B cell (primary cell): ENCODE results near the gene RNGTT. TPM values are rescaled to one million over a fixed set of nuclear protein-coding genes. Genes with fewer than 3 reads are reported as not detected.

ENCODE experiments used
- ATAC-seq: fragments of 200-7000 bp; cut with Tn5 transposase; one replicate; pipeline ENCODE4 v1.10.0; 2021; ENCODE audit warnings: low read depth, mild to moderate bottlenecking, moderate number of reproducible peaks, moderate library complexity
- CTCF ChIA-PET: fragments of 350-600 bp; sonication (Branson Sonifier 250); formaldehyde crosslinking; loops from one replicate; lab custom pipeline; 2021; ENCODE audit warnings: antibody characterized with exemption, inconsistent platforms; lab: Charles Lee
- POLR2A ChIA-PET: fragments of 350-600 bp; sonication (Branson Sonifier 250); formaldehyde crosslinking; loops from one replicate; lab custom pipeline; 2021; ENCODE audit warnings: antibody characterized with exemption; lab: Charles Lee
- DNase-seq: peaks from one replicate; pipeline ENCODE4 v3.0.0; 2013
- H2AFZ ChIP-seq: 2 replicates; pipeline ENCODE4 v1.6.1; 2012; ENCODE audit warnings: mild to moderate bottlenecking, low read depth, low read length; ENCODE audit not compliant: insufficient read depth, poor library complexity, severe bottlenecking
- H3K27ac ChIP-seq, 2 donors: 1 replicate in 1 of 2; 2 replicates in 1 of 2; pipeline ENCODE4 v1.5.1; 2012 to 2013; ENCODE audit warnings: low read length in 2 of 2, mild to moderate bottlenecking in 2 of 2, moderate library complexity in 1 of 2
- H3K27me3 ChIP-seq, 4 experiments: fragments of 200-600 bp in 1 of 4; sonication (generic) in 1 of 4; replicated peaks in 1 of 4; 1 replicate in 2 of 4; 2 replicates in 2 of 4; pipeline versions ENCODE4 v1.6.1 to v1.7.0; 2013 to 2016; ENCODE audit warnings: low read length in 3 of 4, mild to moderate bottlenecking in 2 of 4, mixed read lengths in 1 of 4, moderate library complexity in 1 of 4; ENCODE audit not compliant: insufficient read depth in 4 of 4, control insufficient read depth in 3 of 4; ENCODE audit errors: control extremely low read depth in 1 of 4
- H3K36me3 ChIP-seq, 2 experiments: replicated peaks in 1 of 2; 1 replicate in 1 of 2; 2 replicates in 1 of 2; pipeline versions ENCODE4 v1.6.1 to v1.7.1; 2013; ENCODE audit warnings: low read length in 1 of 2; ENCODE audit not compliant: insufficient read depth in 2 of 2, control insufficient read depth in 1 of 2; ENCODE audit errors: control extremely low read depth in 1 of 2, extremely low read depth in 1 of 2
- H3K4me1 ChIP-seq, 2 donors: fragments of 200-600 bp in 1 of 2; sonication (generic) in 1 of 2; 1 replicate in 1 of 2; 2 replicates in 1 of 2; pipeline versions ENCODE4 v1.5.1 to v1.6.1; 2013 to 2017; ENCODE audit warnings: low read length in 2 of 2; ENCODE audit not compliant: control insufficient read depth in 2 of 2, insufficient read depth in 2 of 2
- H3K4me2 ChIP-seq: replicated peaks from 2 replicates; pipeline ENCODE3; 2012; ENCODE audit warnings: mild to moderate bottlenecking, low read depth, low read length; ENCODE audit not compliant: poor library complexity, severe bottlenecking
- H3K4me3 ChIP-seq, 5 experiments: fragments of 200-600 bp in 1 of 5; sonication (generic) in 1 of 5; 1 replicate in 3 of 5; 2 replicates in 2 of 5; pipeline versions ENCODE4 v1.5.1 to v1.7.0; 2011 to 2016; ENCODE audit warnings: low read length in 4 of 5, mild to moderate bottlenecking in 4 of 5, low read depth in 2 of 5, control low read depth in 1 of 5, moderate library complexity in 1 of 5; ENCODE audit not compliant: insufficient read depth in 1 of 5; ENCODE audit errors: control extremely low read depth in 1 of 5, extremely low read depth in 1 of 5
- H3K79me2 ChIP-seq: fragments of 200-600 bp; sonication (generic); one replicate; pipeline ENCODE4 v1.6.0; 2016; ENCODE audit warnings: low read length; ENCODE audit not compliant: control insufficient read depth, insufficient read depth
- H3K9ac ChIP-seq: fragments of 200-600 bp; sonication (generic); 2 replicates; pipeline ENCODE4 v1.6.1; 2017; ENCODE audit warnings: mild to moderate bottlenecking, low read length, moderate library complexity
- H3K9me3 ChIP-seq, 3 donors: one replicate each; pipeline versions ENCODE4 v1.6.1 to v1.7.1; 2013; ENCODE audit warnings: low read length in 2 of 3; ENCODE audit not compliant: control insufficient read depth in 2 of 3, insufficient read depth in 1 of 3; ENCODE audit errors: control extremely low read depth in 1 of 3
- H4K20me1 ChIP-seq: 2 replicates; pipeline ENCODE4 v1.6.0; 2012; ENCODE audit warnings: mild to moderate bottlenecking, low read length; ENCODE audit not compliant: insufficient read depth, control insufficient read depth, poor library complexity, severe bottlenecking
- H3K27ac Mint-ChIP-seq: one replicate; pipeline ENCODE4 v1.8.0; 2021; ENCODE audit warnings: mixed read lengths
- H3K27me3 Mint-ChIP-seq: one replicate; pipeline ENCODE4 v1.8.0; 2021; ENCODE audit warnings: mixed read lengths
- H3K4me1 Mint-ChIP-seq: one replicate; pipeline ENCODE4 v1.8.0; 2021; ENCODE audit warnings: mixed read lengths
- H3K4me3 Mint-ChIP-seq: one replicate; pipeline ENCODE4 v1.8.0; 2021; ENCODE audit warnings: mixed read lengths
- H3K9me3 Mint-ChIP-seq: one replicate; pipeline ENCODE4 v1.8.0; 2022; ENCODE audit warnings: mixed read lengths; ENCODE audit not compliant: insufficient read depth
- EZH2 ChIP-seq: IDR thresholded peaks from 2 replicates; pipeline ENCODE4 v1.6.1; 2012; ENCODE audit warnings: borderline replicate concordance, low read depth, mild to moderate bottlenecking, moderate library complexity, low read length; ENCODE audit not compliant: insufficient read depth, poor library complexity, severe bottlenecking
- WGBS: methylation state at CpG from one replicate; pipeline ENCODE4 v1.1.5; 2013; ENCODE audit warnings: missing lambda C conversion rate; ENCODE audit not compliant: insufficient coverage; 5-methylcytosine and 5-hydroxymethylcytosine counted together
- intact Hi-C: fragments of 100-400 bp; cut with micrococcal nuclease; formaldehyde crosslinking; loops from one replicate; pipeline ENCODE4 v1.10.0; 2022
- polyA plus RNA-seq: library from polyadenylated mRNA; depleted of rRNA; stranded (reverse); fragments of >200 nt; gene quantifications from 2 replicates; pipeline ENCODE4 v1.2.3, GENCODE V29; 2012
- total RNA-seq, 2 donors: library from RNA; stranded (reverse); fragments of 120-200 nt in 1 of 2; gene quantifications; 1 replicate in 1 of 2; 2 replicates in 1 of 2; pipeline versions ENCODE4 v1.2.3 to v1.2.4, GENCODE V29; 2013 to 2022
- TF ChIP-seq, protein P1 (sequence below): fragments of 200-600 bp; IDR thresholded peaks from one replicate; pipeline ENCODE4 v1.8.0; 2022; ENCODE audit warnings: antibody characterized with exemption, mild to moderate bottlenecking

The RNGTT gene
- total and polyA plus RNA-seq, 2 donors (not counting 1 experiment from before 2014, with no cell fraction given), result 10.8 to 29.1 TPM

DNA sequence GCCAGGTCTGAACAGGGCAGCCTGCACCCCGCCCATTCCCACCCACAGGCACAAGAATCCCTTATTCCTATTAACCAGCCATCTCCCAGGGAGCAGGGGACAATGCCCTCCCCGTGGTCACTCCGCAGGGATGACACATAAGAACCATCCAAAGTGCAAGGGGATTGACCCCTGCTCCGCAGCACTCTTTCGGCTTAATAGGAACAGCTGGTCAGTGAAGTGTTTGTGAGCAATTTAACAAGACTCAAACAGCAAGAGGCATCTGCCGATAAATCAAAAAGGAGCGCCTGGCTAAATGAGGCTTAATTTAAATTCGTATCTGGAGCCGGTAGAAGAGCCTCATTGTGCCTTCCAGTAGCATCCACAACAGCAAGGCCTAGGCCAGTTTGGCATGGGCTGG, 389.4 kb downstream of the RNGTT start:
- H3K27ac Mint-ChIP-seq, result no peak overlapping the region
- CTCF ChIA-PET, result interaction anchor here (0.6 kb wide), 1 partner anchor 860 kb away, joined by 3 read pairs; no protein-coding TSS in a partner anchor
- no peak for ATAC-seq
- no peaks in the 10 kb centered on the region for H3K4me1 ChIP-seq
- no peaks in the 10 kb centered on the region for H3K79me2 ChIP-seq
- POLR2A ChIA-PET, result no interaction called here
- H3K27me3 Mint-ChIP-seq, result no peaks in the 10 kb centered on the region
- H2AFZ ChIP-seq, result no peak overlapping the region
- peaks cover 9% of the 10 kb centered on the region for H3K9me3 Mint-ChIP-seq
- H3K9ac ChIP-seq, result no peak overlapping the region
- H3K4me3 ChIP-seq, result no peak overlapping the region
- no peak overlapping the region for H3K4me2 ChIP-seq
- peaks cover 0 to 15% (median 13%) of the 10 kb centered on the region in 3 donors for H3K9me3 ChIP-seq
- H3K36me3 ChIP-seq, result no peaks in the 10 kb centered on the region
- H3K4me1 Mint-ChIP-seq, result no peaks in the 10 kb centered on the region
- TF ChIP-seq, protein P1, sequence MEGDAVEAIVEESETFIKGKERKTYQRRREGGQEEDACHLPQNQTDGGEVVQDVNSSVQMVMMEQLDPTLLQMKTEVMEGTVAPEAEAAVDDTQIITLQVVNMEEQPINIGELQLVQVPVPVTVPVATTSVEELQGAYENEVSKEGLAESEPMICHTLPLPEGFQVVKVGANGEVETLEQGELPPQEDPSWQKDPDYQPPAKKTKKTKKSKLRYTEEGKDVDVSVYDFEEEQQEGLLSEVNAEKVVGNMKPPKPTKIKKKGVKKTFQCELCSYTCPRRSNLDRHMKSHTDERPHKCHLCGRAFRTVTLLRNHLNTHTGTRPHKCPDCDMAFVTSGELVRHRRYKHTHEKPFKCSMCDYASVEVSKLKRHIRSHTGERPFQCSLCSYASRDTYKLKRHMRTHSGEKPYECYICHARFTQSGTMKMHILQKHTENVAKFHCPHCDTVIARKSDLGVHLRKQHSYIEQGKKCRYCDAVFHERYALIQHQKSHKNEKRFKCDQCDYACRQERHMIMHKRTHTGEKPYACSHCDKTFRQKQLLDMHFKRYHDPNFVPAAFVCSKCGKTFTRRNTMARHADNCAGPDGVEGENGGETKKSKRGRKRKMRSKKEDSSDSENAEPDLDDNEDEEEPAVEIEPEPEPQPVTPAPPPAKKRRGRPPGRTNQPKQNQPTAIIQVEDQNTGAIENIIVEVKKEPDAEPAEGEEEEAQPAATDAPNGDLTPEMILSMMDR, result no peak
- 92% methylated on average over 7 of the region's 9 CpGs for WGBS
- H3K4me3 Mint-ChIP-seq, result no peak overlapping the region
- H4K20me1 ChIP-seq, result no peaks in the 10 kb centered on the region
- no peak overlapping the region for H3K27ac ChIP-seq
- intact Hi-C loops, result no loop called here
- H3K27me3 ChIP-seq, result no peaks in the 10 kb centered on the region
- no peak for DNase-seq

DNA sequence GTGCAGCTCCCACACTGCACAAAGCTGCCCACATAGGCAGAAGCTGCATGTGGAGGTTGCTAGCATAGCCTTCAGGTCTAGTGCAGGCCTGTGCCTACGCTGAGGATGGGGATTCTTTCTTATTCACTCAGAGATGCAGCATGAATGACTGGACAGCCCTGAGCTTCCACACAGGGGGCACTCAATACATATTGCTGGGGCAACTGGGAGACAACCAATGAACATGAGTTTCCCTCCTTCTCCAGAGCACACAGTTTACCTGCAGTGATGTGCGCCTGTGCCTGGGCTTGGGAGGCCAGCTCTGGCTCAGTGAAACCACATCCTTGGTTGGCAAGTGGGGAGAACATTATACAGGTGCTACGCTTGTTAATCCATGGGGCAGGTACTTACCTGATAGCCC, 389.9 kb downstream of the RNGTT start:
- H3K27me3 ChIP-seq, result no peaks in the 10 kb centered on the region
- H3K4me2 ChIP-seq, result no peak overlapping the region
- Mint-ChIP-seq H3K27me3 (no peaks in the 10 kb centered on the region), H3K27ac (no peak overlapping the region), H3K4me1 (no peaks in the 10 kb centered on the region), H3K9me3 (peaks cover 10% of the 10 kb centered on the region), H3K4me3 (no peak overlapping the region)
- H3K9ac ChIP-seq, result no peak overlapping the region
- WGBS, result 67% methylated on average over 3 of the region's 3 CpGs
- H3K27ac ChIP-seq, result no peak overlapping the region
- no peak for TF ChIP-seq EZH2
- TF ChIP-seq, protein P1, result no peak
- ChIA-PET POLR2A (no interaction called here), CTCF (no interaction called here)
- no peak overlapping the region for H2AFZ ChIP-seq
- H3K4me1 ChIP-seq, result no peaks in the 10 kb centered on the region
- no peak for DNase-seq
- ATAC-seq, result no peak
- H3K9me3 ChIP-seq, result peaks cover 1 to 19% (median 13%) of the 10 kb centered on the region in 3 donors
- no peak overlapping the region for H3K4me3 ChIP-seq
- H3K36me3 ChIP-seq, result no peaks in the 10 kb centered on the region
- intact Hi-C loops, result no loop called here
- H3K79me2 ChIP-seq, result no peaks in the 10 kb centered on the region
- H4K20me1 ChIP-seq, result no peaks in the 10 kb centered on the region
